GM21360 (cell line): Measurements from ENCODE around the gene ZMIZ1.
A peak's percentile ranks its signal among the peaks of the same experiment; 100 is the strongest.

Source experiments
- ATAC-seq: cut with Tn5 transposase; IDR thresholded peaks from one replicate; pipeline ENCODE4 v1.9.1; 2021; ENCODE audit warnings: mild to moderate bottlenecking, moderate library complexity; ENCODE audit not compliant: unreplicated experiment

ZMIZ1 gene

GRCh38 chr10:79096514-79096913 lies 27.7 kb downstream of the ZMIZ1 start:
- ATAC-seq, result no peak

GRCh38 chr10:79097021-79097872 lies 28.5 kb downstream of the ZMIZ1 start:
- ATAC-seq, result no peak

GRCh38 chr10:79098061-79098460 lies 29.3 kb downstream of the ZMIZ1 start:
- ATAC-seq, result no peak

- peak; percentile 53 for ATAC-seq
Measured at GRCh38 chr10:79098596-79099015, 29.8 kb downstream of the ZMIZ1 start.

GRCh38 chr10:79099898-79100448 lies 31.2 kb downstream of the ZMIZ1 start:
- no peak for ATAC-seq

GRCh38 chr10:79100771-79101170 lies 32.0 kb downstream of the ZMIZ1 start:
- no peak for ATAC-seq

GRCh38 chr10:79101560-79102497 lies 33.1 kb downstream of the ZMIZ1 start:
- no peak for ATAC-seq

GRCh38 chr10:79102498-79102874 lies 33.7 kb downstream of the ZMIZ1 start:
- no peak for ATAC-seq

GRCh38 chr10:79103129-79103528 lies 34.4 kb downstream of the ZMIZ1 start:
- no peak for ATAC-seq

GRCh38 chr10:79103585-79103984 lies 34.8 kb downstream of the ZMIZ1 start:
- ATAC-seq, result no peak

- ATAC-seq, result no peak
Measured at GRCh38 chr10:79105150-79105739, 36.5 kb downstream of the ZMIZ1 start.

GRCh38 chr10:79105818-79106217 lies 37.1 kb downstream of the ZMIZ1 start:
- no peak for ATAC-seq

- ATAC-seq, result no peak
Measured at GRCh38 chr10:79106256-79107050, 37.7 kb downstream of the ZMIZ1 start.

GRCh38 chr10:79107736-79108264 lies 39.0 kb downstream of the ZMIZ1 start:
- ATAC-seq, result no peak

- no peak for ATAC-seq
Measured at GRCh38 chr10:79108728-79109127, 40.0 kb downstream of the ZMIZ1 start.

- ATAC-seq, result no peak
Measured at GRCh38 chr10:79111427-79111826, 42.7 kb downstream of the ZMIZ1 start.

GRCh38 chr10:79111846-79112614 lies 43.3 kb downstream of the ZMIZ1 start:
- ATAC-seq, result no peak

GRCh38 chr10:79112881-79113431 lies 44.2 kb downstream of the ZMIZ1 start:
- ATAC-seq, result no peak

- no peak for ATAC-seq
Measured at GRCh38 chr10:79113827-79114226, 45.1 kb downstream of the ZMIZ1 start.
